HepG2 (cell line): Measurements from ENCODE around the gene IP6K3. TPM values are rescaled to one million over a fixed set of nuclear protein-coding genes. Genes with fewer than 3 reads are reported as not detected.

ENCODE experiments used
- CHD2 ChIP-seq: IDR thresholded peaks from 2 replicates; pipeline ENCODE4 v1.6.1; 2011; ENCODE audit warnings: low read depth, low read length, improper control_type of control experiment
- EED ChIP-seq: sonication (generic); formaldehyde crosslinking; IDR thresholded peaks from 2 replicates; pipeline ENCODE4 v1.5.0; 2020; ENCODE audit warnings: mild to moderate bottlenecking, missing genetic modification reagents
- HNF4G ChIP-seq, 2 experiments: sonication (generic) in 1 of 2; formaldehyde crosslinking in 1 of 2; IDR thresholded peaks; 2 replicates each; pipeline versions ENCODE4 v1.4.0 to v1.6.1; 2011 to 2020; ENCODE audit warnings: borderline replicate concordance in 2 of 2, low read depth in 2 of 2, mild to moderate bottlenecking in 2 of 2, low read length in 1 of 2, missing genetic modification reagents in 1 of 2, moderate library complexity in 1 of 2
- MBD4 ChIP-seq: IDR thresholded peaks from 2 replicates; pipeline ENCODE4 v1.6.1; 2012; ENCODE audit warnings: low read length, inconsistent platforms, borderline replicate concordance
- RARA ChIP-seq: IDR thresholded peaks from 2 replicates; pipeline ENCODE4 v1.6.1; 2016; ENCODE audit warnings: missing genetic modification reagents, missing compliant biosample characterization
- SRSF1 ChIP-seq: fragments of 200-400 bp; formaldehyde crosslinking; optimal IDR thresholded peaks from 2 replicates; pipeline ENCODE3; 2017; ENCODE audit warnings: mild to moderate bottlenecking, low read depth, low read length, moderate library complexity
- THAP7 ChIP-seq: sonication (generic); formaldehyde crosslinking; IDR thresholded peaks from 2 replicates; pipeline ENCODE4 v1.8.1; 2023; ENCODE audit warnings: mild to moderate bottlenecking, missing genetic modification reagents
- USF2 ChIP-seq, 2 experiments: sonication (generic) in 1 of 2; formaldehyde crosslinking in 1 of 2; IDR thresholded peaks; 2 replicates each; pipeline versions ENCODE4 v1.5.1 to v1.6.1; 2011 to 2020; ENCODE audit warnings: borderline replicate concordance in 1 of 2, low read depth in 1 of 2, low read length in 1 of 2, mild to moderate bottlenecking in 1 of 2, missing genetic modification reagents in 1 of 2, moderate library complexity in 1 of 2
- ZFP90 ChIP-seq: sonication (generic); formaldehyde crosslinking; IDR thresholded peaks from 2 replicates; pipeline ENCODE4 v1.8.0; 2022; ENCODE audit warnings: missing genetic modification reagents, mild to moderate bottlenecking, inconsistent platforms, borderline replicate concordance
- ZNF121 ChIP-seq: sonication (generic); formaldehyde crosslinking; IDR thresholded peaks from 2 replicates; pipeline ENCODE4 v1.5.0; 2020; ENCODE audit warnings: mild to moderate bottlenecking, missing genetic modification reagents
- ZNF326 ChIP-seq: sonication (generic); formaldehyde crosslinking; IDR thresholded peaks from 2 replicates; pipeline ENCODE4 v1.4.0; 2020; ENCODE audit warnings: missing genetic modification reagents, borderline replicate concordance
- ZNF33B ChIP-seq: sonication (generic); formaldehyde crosslinking; IDR thresholded peaks from 2 replicates; pipeline ENCODE4 v1.5.1; 2020; ENCODE audit warnings: mild to moderate bottlenecking, missing genetic modification reagents
- ZNF510 ChIP-seq: sonication (generic); formaldehyde crosslinking; IDR thresholded peaks from 2 replicates; pipeline ENCODE4 v1.4.0; 2020; ENCODE audit warnings: low read depth, mild to moderate bottlenecking, missing genetic modification reagents
- ZNF530 ChIP-seq: sonication (generic); formaldehyde crosslinking; IDR thresholded peaks from 2 replicates; pipeline ENCODE4 v1.5.0; 2020; ENCODE audit warnings: low read depth, mild to moderate bottlenecking, missing genetic modification reagents
- ZNF878 ChIP-seq: sonication (generic); formaldehyde crosslinking; IDR thresholded peaks from 2 replicates; pipeline ENCODE4 v1.8.1; 2023; ENCODE audit warnings: mild to moderate bottlenecking, missing genetic modification reagents, moderate library complexity
- polyA plus RNA-seq, 8 experiments: library from polyadenylated mRNA; depleted of rRNA in 3 of 8; stranded (reverse) in 7 of 8; unstranded in 1 of 8; fragments of >200 nt; fragmentation: Illumina TruSeq in 4 of 8; extraction: Trizol in 4 of 8; gene quantifications; 2 replicates each; pipeline versions ENCODE4 v1.2.1 to v1.2.3, GENCODE V29; 2011 to 2016; ENCODE audit warnings: low read depth in 4 of 8, missing spikeins in 1 of 8, mixed read lengths in 1 of 8; ENCODE audit not compliant: insufficient read depth in 1 of 8
- total RNA-seq, 5 experiments: library from RNA; depleted of rRNA; stranded (reverse); fragments of >200 nt; fragmentation: Illumina TruSeq; extraction: Trizol; gene quantifications; 2 replicates each; pipeline ENCODE4 v1.2.3, GENCODE V29; 2016; ENCODE audit warnings: low read depth in 1 of 5
- TF ChIP-seq, protein P1 (sequence below): sonication (generic); formaldehyde crosslinking; IDR thresholded peaks from 2 replicates; pipeline ENCODE4 v1.5.1; 2020; ENCODE audit warnings: mild to moderate bottlenecking, missing genetic modification reagents, moderate library complexity
- TF ChIP-seq, protein P2 (sequence below): sonication (generic); formaldehyde crosslinking; IDR thresholded peaks from 2 replicates; pipeline ENCODE4 v1.4.0; 2020; ENCODE audit warnings: missing genetic modification reagents
- TF ChIP-seq, protein P3 (sequence below): IDR thresholded peaks from 2 replicates; pipeline ENCODE4 v1.6.1; 2016; ENCODE audit warnings: missing compliant biosample characterization, missing genetic modification reagents, borderline replicate concordance

The IP6K3 gene
- total and polyA plus RNA-seq, 2 of the 13 experiments (the other 11 are each of a cell fraction or from before 2014, with no cell fraction given), result 0.11 to 0.18 TPM

DNA sequence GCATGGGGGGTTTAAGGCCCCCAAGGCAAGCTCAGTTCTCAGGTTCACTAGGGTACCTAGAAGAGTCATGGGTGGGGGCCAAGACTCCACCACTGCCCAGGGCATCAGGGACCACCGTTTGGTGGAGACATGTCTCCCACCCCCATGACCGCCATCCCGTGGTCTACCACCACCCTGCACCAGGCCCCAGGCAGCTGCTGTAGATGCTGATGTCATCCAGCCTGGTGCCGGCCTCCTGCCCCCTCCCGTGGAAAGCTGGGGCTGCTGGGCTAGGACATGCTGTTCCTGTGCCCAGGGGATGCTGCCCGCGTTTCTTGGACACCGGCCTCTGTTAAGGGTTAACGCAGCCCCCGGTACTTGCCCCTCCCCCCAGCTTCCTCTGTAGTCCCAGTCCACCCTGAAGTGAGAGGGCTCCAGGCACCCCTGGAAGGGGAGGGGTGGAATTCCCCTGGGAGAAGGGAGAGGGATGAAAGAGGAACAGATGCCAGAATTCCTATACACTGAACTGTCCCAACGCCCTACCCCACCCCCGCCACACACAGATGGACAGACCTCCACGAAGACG, 587 bp downstream of the IP6K3 start (continued):
- no peak for TF ChIP-seq THAP7 (CRISPR knock-in tag)
- no peak for TF ChIP-seq MBD4
- no peak for TF ChIP-seq ZNF878
- no peak for TF ChIP-seq SRSF1
- TF ChIP-seq, protein P1, sequence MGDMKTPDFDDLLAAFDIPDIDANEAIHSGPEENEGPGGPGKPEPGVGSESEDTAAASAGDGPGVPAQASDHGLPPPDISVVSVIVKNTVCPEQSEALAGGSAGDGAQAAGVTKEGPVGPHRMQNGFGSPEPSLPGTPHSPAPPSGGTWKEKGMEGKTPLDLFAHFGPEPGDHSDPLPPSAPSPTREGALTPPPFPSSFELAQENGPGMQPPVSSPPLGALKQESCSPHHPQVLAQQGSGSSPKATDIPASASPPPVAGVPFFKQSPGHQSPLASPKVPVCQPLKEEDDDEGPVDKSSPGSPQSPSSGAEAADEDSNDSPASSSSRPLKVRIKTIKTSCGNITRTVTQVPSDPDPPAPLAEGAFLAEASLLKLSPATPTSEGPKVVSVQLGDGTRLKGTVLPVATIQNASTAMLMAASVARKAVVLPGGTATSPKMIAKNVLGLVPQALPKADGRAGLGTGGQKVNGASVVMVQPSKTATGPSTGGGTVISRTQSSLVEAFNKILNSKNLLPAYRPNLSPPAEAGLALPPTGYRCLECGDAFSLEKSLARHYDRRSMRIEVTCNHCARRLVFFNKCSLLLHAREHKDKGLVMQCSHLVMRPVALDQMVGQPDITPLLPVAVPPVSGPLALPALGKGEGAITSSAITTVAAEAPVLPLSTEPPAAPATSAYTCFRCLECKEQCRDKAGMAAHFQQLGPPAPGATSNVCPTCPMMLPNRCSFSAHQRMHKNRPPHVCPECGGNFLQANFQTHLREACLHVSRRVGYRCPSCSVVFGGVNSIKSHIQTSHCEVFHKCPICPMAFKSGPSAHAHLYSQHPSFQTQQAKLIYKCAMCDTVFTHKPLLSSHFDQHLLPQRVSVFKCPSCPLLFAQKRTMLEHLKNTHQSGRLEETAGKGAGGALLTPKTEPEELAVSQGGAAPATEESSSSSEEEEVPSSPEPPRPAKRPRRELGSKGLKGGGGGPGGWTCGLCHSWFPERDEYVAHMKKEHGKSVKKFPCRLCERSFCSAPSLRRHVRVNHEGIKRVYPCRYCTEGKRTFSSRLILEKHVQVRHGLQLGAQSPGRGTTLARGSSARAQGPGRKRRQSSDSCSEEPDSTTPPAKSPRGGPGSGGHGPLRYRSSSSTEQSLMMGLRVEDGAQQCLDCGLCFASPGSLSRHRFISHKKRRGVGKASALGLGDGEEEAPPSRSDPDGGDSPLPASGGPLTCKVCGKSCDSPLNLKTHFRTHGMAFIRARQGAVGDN (CRISPR knock-in tag), result 0 out of 2 replicates have a peak, but pooled peaks have one; percentile 8
- TF ChIP-seq, protein P2, sequence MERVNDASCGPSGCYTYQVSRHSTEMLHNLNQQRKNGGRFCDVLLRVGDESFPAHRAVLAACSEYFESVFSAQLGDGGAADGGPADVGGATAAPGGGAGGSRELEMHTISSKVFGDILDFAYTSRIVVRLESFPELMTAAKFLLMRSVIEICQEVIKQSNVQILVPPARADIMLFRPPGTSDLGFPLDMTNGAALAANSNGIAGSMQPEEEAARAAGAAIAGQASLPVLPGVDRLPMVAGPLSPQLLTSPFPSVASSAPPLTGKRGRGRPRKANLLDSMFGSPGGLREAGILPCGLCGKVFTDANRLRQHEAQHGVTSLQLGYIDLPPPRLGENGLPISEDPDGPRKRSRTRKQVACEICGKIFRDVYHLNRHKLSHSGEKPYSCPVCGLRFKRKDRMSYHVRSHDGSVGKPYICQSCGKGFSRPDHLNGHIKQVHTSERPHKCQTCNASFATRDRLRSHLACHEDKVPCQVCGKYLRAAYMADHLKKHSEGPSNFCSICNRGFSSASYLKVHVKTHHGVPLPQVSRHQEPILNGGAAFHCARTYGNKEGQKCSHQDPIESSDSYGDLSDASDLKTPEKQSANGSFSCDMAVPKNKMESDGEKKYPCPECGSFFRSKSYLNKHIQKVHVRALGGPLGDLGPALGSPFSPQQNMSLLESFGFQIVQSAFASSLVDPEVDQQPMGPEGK (CRISPR knock-in tag), result peak; percentile 46; the same call in 1 of the 2 replicates
- TF ChIP-seq ZNF510 (CRISPR knock-in tag), result no peak
- TF ChIP-seq ZNF326 (CRISPR knock-in tag), result no peak
- TF ChIP-seq USF2 (IDR thresholded peaks at IDR 0.05; ENCODE audit: low read depth, low read length), result no peak
- no peak for TF ChIP-seq USF2 (CRISPR knock-in tag; IDR thresholded peaks at IDR 0.05; ENCODE audit: borderline replicate concordance)
- no peak for TF ChIP-seq CHD2
- TF ChIP-seq RARA, result no peak
- TF ChIP-seq HNF4G (IDR thresholded peaks at IDR 0.05; ENCODE audit: borderline replicate concordance, low read depth, low read length), result no peak
- TF ChIP-seq HNF4G (CRISPR knock-in tag; IDR thresholded peaks at IDR 0.05; ENCODE audit: borderline replicate concordance, low read depth), result no peak
- no peak for TF ChIP-seq ZNF530 (CRISPR knock-in tag)
- TF ChIP-seq, protein P3, sequence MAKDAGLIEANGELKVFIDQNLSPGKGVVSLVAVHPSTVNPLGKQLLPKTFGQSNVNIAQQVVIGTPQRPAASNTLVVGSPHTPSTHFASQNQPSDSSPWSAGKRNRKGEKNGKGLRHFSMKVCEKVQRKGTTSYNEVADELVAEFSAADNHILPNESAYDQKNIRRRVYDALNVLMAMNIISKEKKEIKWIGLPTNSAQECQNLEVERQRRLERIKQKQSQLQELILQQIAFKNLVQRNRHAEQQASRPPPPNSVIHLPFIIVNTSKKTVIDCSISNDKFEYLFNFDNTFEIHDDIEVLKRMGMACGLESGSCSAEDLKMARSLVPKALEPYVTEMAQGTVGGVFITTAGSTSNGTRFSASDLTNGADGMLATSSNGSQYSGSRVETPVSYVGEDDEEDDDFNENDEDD, result no peak
- TF ChIP-seq ZNF121, result no peak
- no peak for TF ChIP-seq ZNF33B (CRISPR knock-in tag)
- no peak for TF ChIP-seq ZFP90
- peak; percentile 43; the same call in 1 of the 2 replicates for TF ChIP-seq EED (CRISPR knock-in tag)
